GM12878 (cell line): Measurements from ENCODE around the gene VPS16. TPM values are rescaled to one million over a fixed set of nuclear protein-coding genes. Genes with fewer than 3 reads are reported as not detected.

Experiments
- ATAC-seq: fragments of 200-7000 bp; cut with Tn5 transposase; 3 replicates; pipeline ENCODE4 v1.9.1; 2020; ENCODE audit warnings: mild to moderate bottlenecking, moderate library complexity
- BruUV-seq: library from RNA; stranded (reverse); fragments of 400-500 nt; replicated peaks from 2 replicates; lab custom pipeline; 2021; lab: Mats Ljungman, UMichigan
- CTCF ChIA-PET: fragments of 300-600 bp; sonication (Branson Sonifier 250); formaldehyde crosslinking; extraction: SDS; loops from one replicate; lab custom pipeline; 2021; ENCODE audit warnings: inconsistent platforms; lab: Yijun Ruan, JAX
- POLR2A ChIA-PET: fragments of 350-600 bp; formaldehyde crosslinking; extraction: SDS; loops from one replicate; lab custom pipeline; 2021; ENCODE audit warnings: inconsistent platforms; lab: Charles Lee
- RAD21 ChIA-PET: fragments of 300-600 bp; sonication (Branson Sonifier 250); formaldehyde crosslinking; loops from one replicate; lab custom pipeline; 2023; ENCODE audit warnings: antibody characterized with exemption; ENCODE audit not compliant: unreplicated experiment; lab: Charles Lee
- SMC1A ChIA-PET: fragments of 300-600 bp; sonication (Branson Sonifier 250); formaldehyde crosslinking; loops from one replicate; lab custom pipeline; 2023; ENCODE audit not compliant: unreplicated experiment, uncharacterized antibody; lab: Charles Lee
- DNase-seq: peaks from one replicate; pipeline ENCODE4 v3.0.0-alpha.2; 2011; ENCODE audit warnings: low read depth, low spot score
- FAIRE-seq: peaks from 3 replicates; lab custom pipeline; 2011; peaks lifted over from hg19 to GRCh38; lab: Jason Lieb, UNC
- H2AFZ ChIP-seq: 2 replicates; pipeline ENCODE4 v1.6.0; 2011; ENCODE audit warnings: low read depth, low read length, control low read depth; ENCODE audit not compliant: control insufficient read depth
- H3K27ac ChIP-seq: 2 replicates; pipeline ENCODE4 v1.5.1; 2011; ENCODE audit warnings: control low read depth; ENCODE audit not compliant: control insufficient read depth, insufficient read depth
- H3K27me3 ChIP-seq, 2 experiments: replicated peaks in 1 of 2; 2 replicates each; pipeline versions ENCODE4 v1.6.0 to v1.6.1; 2011; ENCODE audit warnings: low read length in 1 of 2; ENCODE audit not compliant: control insufficient read depth in 2 of 2, insufficient read depth in 2 of 2
- H3K36me3 ChIP-seq, 2 experiments: 2 replicates each; pipeline ENCODE4 v1.5.1; 2011; ENCODE audit warnings: low read length in 1 of 2; ENCODE audit not compliant: control insufficient read depth in 2 of 2, insufficient read depth in 2 of 2
- H3K4me1 ChIP-seq: 2 replicates; pipeline ENCODE4 v1.6.1; 2011; ENCODE audit warnings: mild to moderate bottlenecking, low read length, moderate library complexity, mixed read lengths; ENCODE audit not compliant: control insufficient read depth, insufficient read depth
- H3K4me2 ChIP-seq: 2 replicates; pipeline ENCODE4 v1.6.0; 2011; ENCODE audit warnings: control low read depth; ENCODE audit not compliant: control insufficient read depth, insufficient read depth
- H3K4me3 ChIP-seq: fragments of 200-600 bp; sonication (generic); 2 replicates; pipeline ENCODE4 v1.5.1; 2016
- H3K79me2 ChIP-seq: 2 replicates; pipeline ENCODE4 v1.6.0; 2011; ENCODE audit warnings: low read length; ENCODE audit not compliant: control insufficient read depth, insufficient read depth
- H3K9ac ChIP-seq: 2 replicates; pipeline ENCODE4 v1.8.0; 2011; ENCODE audit warnings: low read length, control low read depth, mixed read lengths; ENCODE audit not compliant: control insufficient read depth, insufficient read depth
- H3K9me3 ChIP-seq: replicated peaks from 3 replicates; pipeline ENCODE4 v1.5.1; 2011; ENCODE audit warnings: mild to moderate bottlenecking, low read length; ENCODE audit not compliant: control insufficient read depth, insufficient read depth
- H4K20me1 ChIP-seq: 2 replicates; pipeline ENCODE4 v1.6.0; 2011; ENCODE audit not compliant: control insufficient read depth, insufficient read depth
- BCL11A ChIP-seq: IDR thresholded peaks from 2 replicates; pipeline ENCODE4 v1.6.1; 2011; ENCODE audit warnings: low read depth, low read length
- FOXM1 ChIP-seq: IDR thresholded peaks from 2 replicates; pipeline ENCODE4 v1.6.1; 2012; ENCODE audit warnings: low read depth, mild to moderate bottlenecking, inconsistent platforms, low read length, moderate library complexity
- MEF2A ChIP-seq: IDR thresholded peaks from 2 replicates; pipeline ENCODE4 v1.6.1; 2011; ENCODE audit warnings: low read depth, mild to moderate bottlenecking, low read length, moderate library complexity; ENCODE audit not compliant: insufficient read depth
- NR2F1 ChIP-seq: fragments of 450-650 bp; conservative IDR thresholded peaks from 2 replicates; pipeline ENCODE4 v1.6.1; 2017; ENCODE audit warnings: mild to moderate bottlenecking
- POLR2AphosphoS2 ChIP-seq: IDR thresholded peaks from 2 replicates; pipeline ENCODE4 v1.6.1; 2011; ENCODE audit warnings: low read depth, mild to moderate bottlenecking, low read length, improper control_type of control experiment, moderate library complexity
- STAT3 ChIP-seq: IDR thresholded peaks from 2 replicates; pipeline ENCODE4 v1.6.1; 2011; ENCODE audit warnings: low read depth, low read length, improper control_type of control experiment
- SUZ12 ChIP-seq: fragments of 200-600 bp; sonication (generic); IDR thresholded peaks from one replicate; pipeline ENCODE4 v1.6.1; 2018; ENCODE audit warnings: antibody characterized with exemption, mild to moderate bottlenecking; ENCODE audit not compliant: unreplicated experiment
- ZNF274 ChIP-seq: IDR thresholded peaks from one replicate; pipeline ENCODE4 v1.8.0; 2011; ENCODE audit not compliant: insufficient read length, insufficient read depth
- WGBS: methylation state at CpG from one replicate; pipeline ENCODE4 v1.1.6; 2016; ENCODE audit warnings: low lambda C conversion rate; ENCODE audit not compliant: insufficient replicate concordance, insufficient coverage; ENCODE audit errors: missing lambda C conversion rate; 5-methylcytosine and 5-hydroxymethylcytosine counted together
- in situ Hi-C: fragments of 300-500 bp; cut with MboI; formaldehyde crosslinking; loops from 9 replicates; pipeline ENCODE4 v1.14.3; 2018; ENCODE audit warnings: mixed read lengths
- intact Hi-C: fragments of 100-400 bp; cut with micrococcal nuclease; formaldehyde crosslinking; loops from one replicate; pipeline ENCODE4 v1.14.2; 2022; ENCODE audit not compliant: unreplicated experiment
- polyA plus RNA-seq, 11 experiments: library from polyadenylated mRNA; depleted of rRNA in 4 of 11; unstranded in 6 of 11; stranded (reverse) in 5 of 11; fragments of >200 nt; fragmentation: Nextera tagmentation in 4 of 11; fragmentation: Illumina TruSeq in 1 of 11; extraction: Ambion mirVana in 4 of 11; extraction: Trizol in 1 of 11; gene quantifications; 1 replicate in 1 of 11; 2 replicates in 10 of 11; pipeline versions ENCODE4 v1.2.1 to v1.2.3, GENCODE V29; 2011 to 2016; ENCODE audit warnings: inconsistent platforms in 2 of 11, missing spikeins in 2 of 11, low read depth in 1 of 11
- total RNA-seq, 4 experiments: library from RNA; depleted of rRNA in 3 of 4; stranded (reverse); fragments of >200 nt in 3 of 4; fragmentation: Illumina TruSeq in 1 of 4; extraction: Trizol in 1 of 4; gene quantifications; 2 replicates each; pipeline versions ENCODE4 v1.2.1 to v1.2.3, GENCODE V29; 2013 to 2021
- TF ChIP-seq, protein P1 (sequence below): fragments of 450-650 bp; IDR thresholded peaks from 2 replicates; pipeline ENCODE4 v1.6.1; 2018; ENCODE audit warnings: borderline replicate concordance, mild to moderate bottlenecking; ENCODE audit not compliant: partially characterized antibody
- TF ChIP-seq, protein P2 (sequence below): IDR thresholded peaks from 2 replicates; pipeline ENCODE4 v1.6.1; 2011; ENCODE audit warnings: low read depth, low read length, improper control_type of control experiment, borderline replicate concordance

Gene VPS16
- total and polyA plus RNA-seq, 10 of the 15 experiments (the other 5 are each of a cell fraction or from before 2014, with no cell fraction given), result 8.4 to 37.5 (median 26.4) TPM

- Histone ChIP-seq H3K9me3 (no peaks in the 10 kb centered on the region), H3K27me3 (no peaks in the 10 kb centered on the region), H3K4me1 (peaks cover 27% of the 10 kb centered on the region), H3K9ac (no peak overlapping the region), H2AFZ (no peak overlapping the region), H4K20me1 (no peaks in the 10 kb centered on the region), H3K4me2 (no peak overlapping the region), H3K36me3 (no peaks in the 10 kb centered on the region), H3K4me3 (no peak overlapping the region), H3K27ac (no peak overlapping the region), H3K79me2 (peaks cover 21% of the 10 kb centered on the region)
- ChIA-PET CTCF (no interaction called here), POLR2A (no interaction called here), RAD21 (no interaction called here), SMC1A (interaction anchor here (1.2 kb wide), 1 partner anchor 11 kb away, joined by 6 read pairs; no protein-coding TSS in a partner anchor)
- no peak for ATAC-seq
- BruUV-seq, result no TSS peak
- intact Hi-C loops (no loop called here), in situ Hi-C loops (no loop called here)
- WGBS, result 98% methylated on average over 6 of the region's 6 CpGs
- TF ChIP-seq ZNF274, result no peak
- no peak for TF ChIP-seq BCL11A
- TF ChIP-seq, protein P1, sequence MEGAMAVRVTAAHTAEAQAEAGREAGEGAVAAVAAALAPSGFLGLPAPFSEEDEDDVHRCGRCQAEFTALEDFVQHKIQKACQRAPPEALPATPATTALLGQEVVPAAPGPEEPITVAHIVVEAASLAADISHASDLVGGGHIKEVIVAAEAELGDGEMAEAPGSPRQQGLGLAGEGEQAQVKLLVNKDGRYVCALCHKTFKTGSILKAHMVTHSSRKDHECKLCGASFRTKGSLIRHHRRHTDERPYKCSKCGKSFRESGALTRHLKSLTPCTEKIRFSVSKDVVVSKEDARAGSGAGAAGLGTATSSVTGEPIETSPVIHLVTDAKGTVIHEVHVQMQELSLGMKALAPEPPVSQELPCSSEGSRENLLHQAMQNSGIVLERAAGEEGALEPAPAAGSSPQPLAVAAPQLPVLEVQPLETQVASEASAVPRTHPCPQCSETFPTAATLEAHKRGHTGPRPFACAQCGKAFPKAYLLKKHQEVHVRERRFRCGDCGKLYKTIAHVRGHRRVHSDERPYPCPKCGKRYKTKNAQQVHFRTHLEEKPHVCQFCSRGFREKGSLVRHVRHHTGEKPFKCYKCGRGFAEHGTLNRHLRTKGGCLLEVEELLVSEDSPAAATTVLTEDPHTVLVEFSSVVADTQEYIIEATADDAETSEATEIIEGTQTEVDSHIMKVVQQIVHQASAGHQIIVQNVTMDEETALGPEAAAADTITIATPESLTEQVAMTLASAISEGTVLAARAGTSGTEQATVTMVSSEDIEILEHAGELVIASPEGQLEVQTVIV, result no peak
- no peak for TF ChIP-seq POLR2AphosphoS2
- TF ChIP-seq, protein P2, sequence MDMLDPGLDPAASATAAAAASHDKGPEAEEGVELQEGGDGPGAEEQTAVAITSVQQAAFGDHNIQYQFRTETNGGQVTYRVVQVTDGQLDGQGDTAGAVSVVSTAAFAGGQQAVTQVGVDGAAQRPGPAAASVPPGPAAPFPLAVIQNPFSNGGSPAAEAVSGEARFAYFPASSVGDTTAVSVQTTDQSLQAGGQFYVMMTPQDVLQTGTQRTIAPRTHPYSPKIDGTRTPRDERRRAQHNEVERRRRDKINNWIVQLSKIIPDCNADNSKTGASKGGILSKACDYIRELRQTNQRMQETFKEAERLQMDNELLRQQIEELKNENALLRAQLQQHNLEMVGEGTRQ, result no peak
- no peak for TF ChIP-seq FOXM1
- TF ChIP-seq SUZ12, result no peak
- no peak for TF ChIP-seq NR2F1
- no peak for TF ChIP-seq MEF2A
- TF ChIP-seq STAT3, result no peak
- DNase-seq, result no peak
- FAIRE-seq, result no peak
Measured at GRCh38 chr20:2903686-2904085, 63.1 kb downstream of the VPS16 start.
